Measurements from ENCODE around the gene STAB1.

STAB1 gene

GRCh38 chr3:52494886-52495495 lies at the start of gene STAB1:
Gene STAB1 (plus strand): TSS chr3:52495338. CDS start chr3:52495414, 76 bp downstream.
- Mint-ChIP-seq H3K4me1 (peaks cover 17 to 29% of the 10 kb centered on the region in 2 donors), H3K27ac (no peak within 1 kb of the TSS), H3K9me3 (no peaks in the 10 kb centered on the region), H3K27me3 (peaks cover 9 to 25% of the 10 kb centered on the region in 2 donors), H3K4me3 (no peak within 1 kb of the TSS), H3K36me3 (peaks cover 15 to 23% of the 10 kb centered on the region in 2 donors)
- DNase-seq (no peak), ATAC-seq (replicated peaks) (no peak)

GRCh38 chr3:52446042-52446441 lies 49.1 kb upstream of the STAB1 start:
- Mint-ChIP-seq H3K27ac (no peak overlapping the region), H3K4me3 (no peak overlapping the region), H3K9me3 (no peaks in the 10 kb centered on the region), H3K36me3 (no peaks in the 10 kb centered on the region), H3K27me3 (peaks cover 0 to 16% of the 10 kb centered on the region in 2 donors), H3K4me1 (peaks cover 8 to 23% of the 10 kb centered on the region in 2 donors)
- DNase-seq (no peak), ATAC-seq (replicated peaks) (no peak)

- no peak overlapping the region for H3K4me3 Mint-ChIP-seq
Measured at GRCh38 chr3:52446631-52447511, 48.3 kb upstream of the STAB1 start.

GRCh38 chr3:52447512-52448355 lies 47.4 kb upstream of the STAB1 start:
- DNase-seq (no peak), ATAC-seq (replicated peaks) (no peak)
- Mint-ChIP-seq H3K9me3 (no peaks in the 10 kb centered on the region), H3K27ac (peak overlapping the region; percentile 42), H3K27me3 (peaks cover 0 to 12% of the 10 kb centered on the region in 2 donors), H3K4me1 (peaks cover 8 to 23% of the 10 kb centered on the region in 2 donors), H3K4me3 (no peak overlapping the region), H3K36me3 (no peaks in the 10 kb centered on the region)

More at GRCh38 chr3:52446631-52447511, 48.3 kb upstream of the STAB1 start:
- H3K9me3 Mint-ChIP-seq: no peaks in the 10 kb centered on the region
- ATAC-seq (replicated peaks): peak; percentile 64 to 65
- no peak overlapping the region for H3K27ac Mint-ChIP-seq
- H3K36me3 Mint-ChIP-seq: no peaks in the 10 kb centered on the region
- H3K4me1 Mint-ChIP-seq: peaks cover 8 to 23% of the 10 kb centered on the region in 2 donors
- H3K27me3 Mint-ChIP-seq: peaks cover 0 to 16% of the 10 kb centered on the region in 2 donors
- peak; percentile 59 for DNase-seq

GRCh38 chr3:52450489-52451236 lies 44.5 kb upstream of the STAB1 start:
- Mint-ChIP-seq H3K9me3 (no peaks in the 10 kb centered on the region), H3K27ac (no peak overlapping the region), H3K4me3 (no peak overlapping the region), H3K36me3 (peaks cover 0 to 2% of the 10 kb centered on the region in 2 donors), H3K4me1 (peaks cover 18 to 25% of the 10 kb centered on the region in 2 donors), H3K27me3 (no peaks in the 10 kb centered on the region)
- ATAC-seq (replicated peaks) (no peak), DNase-seq (no peak)

- H3K4me1 Mint-ChIP-seq: peaks cover 22 to 31% of the 10 kb centered on the region in 2 donors
- ATAC-seq (replicated peaks) (no peak), DNase-seq (no peak)
- no peak overlapping the region for H3K4me3 Mint-ChIP-seq
- no peak overlapping the region for H3K27ac Mint-ChIP-seq
- no peaks in the 10 kb centered on the region for H3K27me3 Mint-ChIP-seq
- H3K9me3 Mint-ChIP-seq: no peaks in the 10 kb centered on the region
- H3K36me3 Mint-ChIP-seq: peaks cover 0 to 4% of the 10 kb centered on the region in 2 donors
Measured at GRCh38 chr3:52451237-52452083, 43.7 kb upstream of the STAB1 start.

- DNase-seq (no peak), ATAC-seq (replicated peaks) (no peak)
- Mint-ChIP-seq H3K4me1 (peaks cover 23 to 33% of the 10 kb centered on the region in 2 donors), H3K36me3 (peaks cover 2 to 6% of the 10 kb centered on the region in 2 donors), H3K27ac (no peak overlapping the region), H3K9me3 (no peaks in the 10 kb centered on the region), H3K4me3 (no peak overlapping the region), H3K27me3 (no peaks in the 10 kb centered on the region)
Measured at GRCh38 chr3:52452126-52452525, 43.0 kb upstream of the STAB1 start.

GRCh38 chr3:52452570-52453221 lies 42.4 kb upstream of the STAB1 start:
- Mint-ChIP-seq H3K36me3 (peaks cover 6 to 10% of the 10 kb centered on the region in 2 donors), H3K4me3 (no peak overlapping the region), H3K27ac (no peak overlapping the region), H3K4me1 (peaks cover 26 to 36% of the 10 kb centered on the region in 2 donors), H3K9me3 (no peaks in the 10 kb centered on the region), H3K27me3 (no peaks in the 10 kb centered on the region)
- no peak for DNase-seq
- no peak for ATAC-seq (replicated peaks)

- peak within 1 kb of the TSS; percentile 86 to 96 for H3K4me3 Mint-ChIP-seq
- H3K27me3 Mint-ChIP-seq: no peaks in the 10 kb centered on the region
- H3K4me1 Mint-ChIP-seq: peaks cover 27 to 45% of the 10 kb centered on the region in 2 donors
- DNase-seq (no peak), ATAC-seq (replicated peaks) (no peak)
- no peaks in the 10 kb centered on the region for H3K9me3 Mint-ChIP-seq
- H3K36me3 Mint-ChIP-seq: peaks cover 7 to 13% of the 10 kb centered on the region in 2 donors
- H3K27ac Mint-ChIP-seq: peak within 1 kb of the TSS; percentile 98
Measured at GRCh38 chr3:52453496-52454249, 41.5 kb upstream of the STAB1 start, which contains the start of gene TNNC1. Gene TNNC1 (minus strand): TSS chr3:52454041. CDS start chr3:52454015, 26 bp downstream.

GRCh38 chr3:52454250-52454937 lies 40.7 kb upstream of the STAB1 start:
- H3K4me1 Mint-ChIP-seq: peaks cover 29 to 46% of the 10 kb centered on the region in 2 donors
- H3K4me3 Mint-ChIP-seq: peak overlapping the region; percentile 86 to 96
- no peak for DNase-seq
- H3K9me3 Mint-ChIP-seq: no peaks in the 10 kb centered on the region
- no peaks in the 10 kb centered on the region for H3K27me3 Mint-ChIP-seq
- H3K36me3 Mint-ChIP-seq: peaks cover 13 to 14% of the 10 kb centered on the region in 2 donors
- ATAC-seq (replicated peaks): no peak
- peak overlapping the region; percentile 98 for H3K27ac Mint-ChIP-seq

GRCh38 chr3:52454938-52455282 lies 40.2 kb upstream of the STAB1 start:
- no peak for DNase-seq
- H3K4me3 Mint-ChIP-seq: peak overlapping the region; percentile 86 to 96
- peaks cover 13 to 17% of the 10 kb centered on the region in 2 donors for H3K36me3 Mint-ChIP-seq
- no peaks in the 10 kb centered on the region for H3K9me3 Mint-ChIP-seq
- no peaks in the 10 kb centered on the region for H3K27me3 Mint-ChIP-seq
- peak overlapping the region; percentile 98 for H3K27ac Mint-ChIP-seq
- ATAC-seq (replicated peaks): peak; percentile 1
- H3K4me1 Mint-ChIP-seq: peaks cover 29 to 46% of the 10 kb centered on the region in 2 donors
